Activated CD4-positive, alpha-beta T cell treated with anti-CD3 and anti-CD28 coated beads, Interleukin-2, amount 10 ng/mL, durations not matched to agents 24 days and 14 days (primary cell): ENCODE results near the gene CTNNA3. TPM values are rescaled to one million over a fixed set of nuclear protein-coding genes. Genes with fewer than 3 reads are reported as not detected.

Experiments
- DNase-seq: peaks from one replicate; pipeline ENCODE4 v3.0.0; 2022
- H3K27ac Mint-ChIP-seq: one replicate; pipeline ENCODE4 v1.8.0; 2022; ENCODE audit warnings: mild to moderate bottlenecking, mixed read lengths
- H3K27me3 Mint-ChIP-seq: one replicate; pipeline ENCODE4 v1.8.0; 2022; ENCODE audit warnings: mixed read lengths
- H3K36me3 Mint-ChIP-seq: one replicate; pipeline ENCODE4 v1.8.0; 2022; ENCODE audit warnings: low read depth, mild to moderate bottlenecking, mixed read lengths
- H3K4me1 Mint-ChIP-seq: one replicate; pipeline ENCODE4 v1.8.0; 2021; ENCODE audit warnings: mixed read lengths
- H3K4me3 Mint-ChIP-seq: one replicate; pipeline ENCODE4 v1.8.0; 2022; ENCODE audit warnings: mild to moderate bottlenecking, moderate library complexity, mixed read lengths
- H3K9me3 Mint-ChIP-seq: one replicate; pipeline ENCODE4 v1.8.0; 2021; ENCODE audit warnings: mixed read lengths
- intact Hi-C: fragments of 100-400 bp; cut with micrococcal nuclease; formaldehyde crosslinking; loops from one replicate; pipeline ENCODE4 v1.15.1; 2023
- total RNA-seq: library from RNA; stranded (reverse); gene quantifications from 2 replicates; pipeline ENCODE4 v1.2.3, GENCODE V29; 2022

CTNNA3 gene
- total RNA-seq, 1 donor from 2014 or later, result not detected

GRCh38 chr10:66187053-66187733 lies 1508.8 kb downstream of the CTNNA3 start:
- Mint-ChIP-seq H3K27ac (no peak overlapping the region), H3K4me3 (no peak overlapping the region), H3K36me3 (no peaks in the 10 kb centered on the region), H3K27me3 (no peaks in the 10 kb centered on the region), H3K9me3 (no peaks in the 10 kb centered on the region), H3K4me1 (no peaks in the 10 kb centered on the region)
- no peak for DNase-seq
- intact Hi-C loops, result no loop called here

GRCh38 chr10:66183028-66183427 lies 1513.0 kb downstream of the CTNNA3 start:
- H3K36me3 Mint-ChIP-seq, result no peaks in the 10 kb centered on the region
- intact Hi-C loops, result no loop called here
- no peak for DNase-seq

DNA sequence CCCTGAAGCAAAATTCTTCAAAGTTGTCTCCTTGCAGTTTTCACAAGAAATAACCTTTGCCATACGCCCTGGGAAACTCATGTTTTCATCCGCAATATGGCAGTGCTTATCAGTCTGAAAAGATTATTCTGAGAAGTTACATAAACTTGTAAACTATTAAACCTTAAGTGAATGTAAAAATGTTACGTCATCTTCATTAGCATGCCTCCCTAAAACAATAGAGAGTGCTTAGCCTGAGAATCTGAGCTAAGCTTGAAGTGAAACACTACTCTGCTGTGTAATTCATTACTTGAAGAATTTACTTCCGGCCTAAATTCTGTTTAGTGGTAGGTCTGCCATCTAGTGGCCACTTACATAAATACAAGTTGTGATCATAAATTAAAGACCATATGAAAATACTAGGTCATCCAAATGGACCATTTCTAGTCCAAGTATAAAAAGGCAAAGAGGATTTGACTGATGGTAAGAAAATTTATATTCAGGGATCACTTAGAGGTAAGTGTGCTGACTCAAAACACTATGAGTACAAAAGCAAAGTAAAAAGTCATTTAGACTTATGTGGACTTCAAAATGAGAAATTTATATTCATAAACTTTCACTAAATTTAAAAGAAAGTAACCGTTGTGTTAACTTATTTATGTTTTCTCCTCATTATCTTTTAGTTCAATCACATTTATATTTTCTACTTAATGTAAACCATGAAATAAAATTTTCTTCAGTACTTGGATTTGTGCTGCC lies 1515.2 kb downstream of the CTNNA3 start:
- no peaks in the 10 kb centered on the region for H3K9me3 Mint-ChIP-seq
- intact Hi-C loops, result no loop called here
- no peak overlapping the region for H3K4me3 Mint-ChIP-seq
- H3K27me3 Mint-ChIP-seq, result no peaks in the 10 kb centered on the region
- H3K4me1 Mint-ChIP-seq, result no peaks in the 10 kb centered on the region
- peak; percentile 78 for DNase-seq
- H3K27ac Mint-ChIP-seq, result no peak overlapping the region
- no peaks in the 10 kb centered on the region for H3K36me3 Mint-ChIP-seq

More at GRCh38 chr10:66183028-66183427, 1513.0 kb downstream of the CTNNA3 start:
- no peaks in the 10 kb centered on the region for H3K27me3 Mint-ChIP-seq
- H3K27ac Mint-ChIP-seq, result no peak overlapping the region
- no peaks in the 10 kb centered on the region for H3K4me1 Mint-ChIP-seq
- H3K4me3 Mint-ChIP-seq, result no peak overlapping the region
- H3K9me3 Mint-ChIP-seq, result no peaks in the 10 kb centered on the region

DNA sequence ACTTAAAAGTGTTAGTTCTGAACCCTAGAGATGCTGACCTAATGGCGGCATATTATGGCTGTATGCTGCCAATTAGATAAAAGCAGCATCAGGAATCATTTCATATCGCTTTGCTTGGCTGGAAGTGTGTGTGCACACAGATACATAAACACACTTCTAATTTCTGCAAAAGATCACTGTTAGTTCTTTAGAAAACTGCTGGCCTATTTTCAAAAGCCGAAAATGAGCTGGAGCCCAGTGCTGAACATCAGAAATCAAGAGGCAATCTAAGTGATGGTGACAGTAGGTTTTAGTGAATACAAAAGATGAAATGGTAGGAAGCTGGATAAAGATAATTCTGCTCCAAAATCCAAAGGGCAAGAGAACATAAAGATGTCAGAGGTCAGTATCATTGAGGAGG lies 1516.0 kb downstream of the CTNNA3 start:
- DNase-seq, result no peak
- Mint-ChIP-seq H3K9me3 (no peaks in the 10 kb centered on the region), H3K4me3 (no peak overlapping the region), H3K27ac (no peak overlapping the region), H3K36me3 (no peaks in the 10 kb centered on the region), H3K27me3 (no peaks in the 10 kb centered on the region), H3K4me1 (no peaks in the 10 kb centered on the region)
- intact Hi-C loops, result no loop called here

GRCh38 chr10:66176772-66177171 lies 1519.2 kb downstream of the CTNNA3 start:
- Mint-ChIP-seq H3K4me1 (no peaks in the 10 kb centered on the region), H3K36me3 (no peaks in the 10 kb centered on the region), H3K9me3 (no peaks in the 10 kb centered on the region), H3K27me3 (no peaks in the 10 kb centered on the region), H3K4me3 (no peak overlapping the region), H3K27ac (no peak overlapping the region)
- intact Hi-C loops, result no loop called here
- DNase-seq, result no peak

DNA sequence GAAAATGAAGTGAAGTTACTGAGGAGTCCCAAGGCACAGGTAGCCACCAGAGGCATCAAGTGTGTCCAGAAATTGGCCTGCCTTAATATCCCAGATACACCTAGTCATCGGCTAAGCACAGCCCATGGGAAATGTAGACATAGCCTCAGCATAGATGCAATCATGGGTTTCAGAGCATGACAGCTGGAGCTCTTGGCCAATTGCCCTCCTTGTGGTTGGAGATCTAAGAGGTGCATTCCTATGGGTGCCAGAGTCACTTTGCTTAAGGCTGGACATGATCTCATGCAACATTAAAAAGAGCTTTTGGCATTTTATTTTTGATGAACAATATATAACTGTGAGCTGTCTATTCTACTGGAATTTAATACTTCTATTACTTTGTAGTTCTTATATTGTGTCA lies 1528.2 kb downstream of the CTNNA3 start:
- no peaks in the 10 kb centered on the region for H3K9me3 Mint-ChIP-seq
- no peaks in the 10 kb centered on the region for H3K27me3 Mint-ChIP-seq
- no peak for DNase-seq
- no peaks in the 10 kb centered on the region for H3K4me1 Mint-ChIP-seq
- no peaks in the 10 kb centered on the region for H3K36me3 Mint-ChIP-seq
- H3K4me3 Mint-ChIP-seq, result no peak overlapping the region
- H3K27ac Mint-ChIP-seq, result no peak overlapping the region
- intact Hi-C loops, result no loop called here

DNA sequence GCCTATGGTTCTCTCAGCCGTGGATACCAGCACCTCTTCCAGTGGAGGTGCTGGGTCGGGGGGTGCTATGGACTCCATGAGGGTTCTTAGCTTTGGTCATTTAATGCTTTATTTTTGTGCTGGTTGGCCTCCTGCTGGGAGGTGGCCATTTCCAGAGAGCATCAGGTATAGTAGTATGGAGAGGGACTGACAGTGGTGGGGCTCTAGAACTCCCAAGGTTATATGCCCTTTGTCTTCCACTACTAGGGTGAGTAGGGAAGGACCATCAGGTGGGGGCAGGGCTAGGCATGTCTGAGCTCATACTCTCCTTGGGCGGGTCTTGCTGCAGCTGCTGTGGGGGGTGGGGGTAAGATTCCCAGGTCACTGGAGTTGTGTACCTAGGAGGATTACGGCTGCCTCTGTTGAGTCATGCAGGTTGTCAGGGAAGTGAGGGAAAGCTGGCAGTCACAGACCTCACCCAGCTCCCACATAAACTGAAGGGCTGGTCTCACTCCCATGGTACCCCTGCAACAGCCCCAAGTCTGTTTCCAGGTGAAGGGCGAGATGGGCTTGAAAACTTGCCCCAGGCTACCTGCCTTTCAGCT lies 1533.3 kb downstream of the CTNNA3 start:
- no peak overlapping the region for H3K4me3 Mint-ChIP-seq
- H3K27ac Mint-ChIP-seq, result no peak overlapping the region

DNA sequence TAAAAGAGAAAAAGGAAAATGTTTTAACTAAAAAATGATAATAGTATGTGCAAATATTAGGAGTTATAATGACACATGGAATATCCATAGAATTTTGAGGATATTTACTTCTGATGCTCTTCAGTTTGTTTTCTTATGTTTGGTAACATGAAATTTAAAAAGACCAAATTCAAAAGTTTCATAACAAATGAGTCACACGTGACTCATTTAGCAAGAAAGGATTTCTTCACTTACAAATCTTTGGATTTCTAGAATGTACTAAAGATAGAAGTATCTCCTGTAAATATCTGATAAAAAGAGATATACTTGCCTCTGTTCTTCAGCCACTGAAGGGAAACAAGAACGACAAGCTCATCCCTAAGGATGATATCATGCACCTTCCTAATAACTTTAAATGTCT lies 1544.6 kb downstream of the CTNNA3 start:
- no peak overlapping the region for H3K4me3 Mint-ChIP-seq
- no peaks in the 10 kb centered on the region for H3K9me3 Mint-ChIP-seq
- no peak for DNase-seq
- H3K27ac Mint-ChIP-seq, result no peak overlapping the region
- intact Hi-C loops, result no loop called here
- H3K27me3 Mint-ChIP-seq, result no peaks in the 10 kb centered on the region
- H3K36me3 Mint-ChIP-seq, result no peaks in the 10 kb centered on the region
- no peaks in the 10 kb centered on the region for H3K4me1 Mint-ChIP-seq

More for the DNA sequence above, 1533.3 kb downstream of the CTNNA3 start:
- no peak for DNase-seq
- intact Hi-C loops, result no loop called here
- Mint-ChIP-seq H3K27me3 (no peaks in the 10 kb centered on the region), H3K4me1 (no peaks in the 10 kb centered on the region), H3K36me3 (no peaks in the 10 kb centered on the region), H3K9me3 (no peaks in the 10 kb centered on the region)

DNA sequence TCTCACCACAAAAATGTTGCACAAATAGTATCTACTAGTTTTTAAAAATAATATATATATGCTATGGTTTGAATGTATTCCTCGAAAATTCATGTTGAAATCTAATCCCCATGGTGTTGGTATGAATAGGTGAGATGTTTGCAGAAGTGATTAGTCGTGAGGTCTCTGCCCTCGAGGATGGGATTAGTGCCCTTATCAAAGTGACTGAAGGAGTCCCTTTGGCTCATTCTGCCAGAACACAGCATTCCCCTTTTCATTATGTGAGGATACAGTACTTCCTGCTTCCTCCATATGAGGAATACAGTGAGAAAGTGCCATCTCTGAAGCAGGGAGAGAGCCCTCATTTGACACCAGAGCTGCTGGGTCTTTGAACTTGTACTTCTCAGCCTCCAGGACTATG lies 1547.7 kb downstream of the CTNNA3 start:
- Mint-ChIP-seq H3K36me3 (no peaks in the 10 kb centered on the region), H3K4me1 (no peaks in the 10 kb centered on the region), H3K27ac (no peak overlapping the region), H3K9me3 (no peaks in the 10 kb centered on the region), H3K4me3 (no peak overlapping the region), H3K27me3 (no peaks in the 10 kb centered on the region)
- no peak for DNase-seq
- intact Hi-C loops, result no loop called here

- no peaks in the 10 kb centered on the region for H3K9me3 Mint-ChIP-seq
- H3K4me1 Mint-ChIP-seq, result no peaks in the 10 kb centered on the region
- intact Hi-C loops, result no loop called here
- no peak overlapping the region for H3K27ac Mint-ChIP-seq
- DNase-seq, result no peak
- H3K36me3 Mint-ChIP-seq, result no peaks in the 10 kb centered on the region
- no peak overlapping the region for H3K4me3 Mint-ChIP-seq
- no peaks in the 10 kb centered on the region for H3K27me3 Mint-ChIP-seq
Observed at GRCh38 chr10:66144016-66144415, 1552.0 kb downstream of the CTNNA3 start.

DNA sequence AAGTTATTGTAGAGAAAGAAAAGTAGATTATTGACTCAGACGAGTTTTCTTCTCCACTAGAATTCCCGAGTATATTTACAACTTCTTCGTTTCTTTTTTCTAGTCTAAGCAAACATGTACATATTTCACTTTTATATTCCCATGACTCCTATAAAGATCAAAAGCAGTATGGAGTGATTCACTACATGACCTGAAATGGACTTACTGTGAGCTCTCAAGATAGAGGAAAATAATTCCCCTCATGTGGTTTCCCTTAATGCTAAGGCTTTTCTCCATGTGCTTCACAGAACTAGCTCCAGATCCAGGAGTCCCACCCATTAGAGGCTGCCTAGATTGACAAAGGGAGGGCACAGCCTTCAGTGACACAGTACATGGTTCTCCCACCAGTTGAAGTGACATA lies 1593.2 kb downstream of the CTNNA3 start:
- H3K4me1 Mint-ChIP-seq, result no peaks in the 10 kb centered on the region
- peaks cover 6% of the 10 kb centered on the region for H3K9me3 Mint-ChIP-seq
- no peak overlapping the region for H3K4me3 Mint-ChIP-seq
- no peak overlapping the region for H3K27ac Mint-ChIP-seq
- no peak for DNase-seq
- no peaks in the 10 kb centered on the region for H3K36me3 Mint-ChIP-seq
- intact Hi-C loops, result no loop called here
- no peaks in the 10 kb centered on the region for H3K27me3 Mint-ChIP-seq

DNA sequence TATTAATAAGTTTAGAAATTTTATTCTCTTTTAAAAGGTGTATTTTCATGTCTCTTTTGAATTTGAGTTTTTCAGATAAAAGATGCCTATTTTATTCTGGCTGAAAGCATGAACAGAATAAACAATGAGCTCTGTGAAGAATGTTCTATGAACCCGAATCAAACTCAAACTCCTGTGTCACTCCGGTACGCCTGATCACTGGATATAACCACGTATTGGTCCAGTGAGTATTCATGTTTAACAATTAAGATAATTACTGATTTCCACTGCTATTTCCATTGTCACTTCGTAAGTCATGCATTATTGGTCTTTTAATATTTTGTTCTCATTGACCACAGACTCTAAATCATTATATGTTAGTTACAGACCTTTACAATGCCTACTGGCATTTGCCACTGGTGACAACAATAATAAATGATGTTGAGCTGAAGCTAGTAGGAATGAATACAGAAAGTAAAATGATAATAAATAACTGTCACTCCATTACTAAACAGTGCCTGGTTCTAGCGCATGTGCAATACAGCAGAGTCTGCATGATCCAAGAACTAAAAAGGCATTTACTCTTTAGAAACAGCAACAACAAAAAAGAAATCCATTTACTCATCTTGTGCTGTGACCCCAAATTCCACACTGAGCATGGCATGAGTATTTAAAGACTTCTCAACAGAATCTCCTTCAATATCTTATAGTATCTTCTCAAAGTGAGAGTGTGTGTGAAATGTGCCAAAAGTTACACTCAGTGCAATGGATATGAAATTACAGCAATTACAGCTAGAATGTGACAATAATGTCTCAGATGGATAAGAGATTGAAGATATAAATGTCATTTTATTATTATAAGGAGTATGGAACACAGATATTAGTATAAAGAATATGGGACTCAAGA lies 1597.2 kb downstream of the CTNNA3 start:
- Mint-ChIP-seq H3K27ac (no peak overlapping the region), H3K4me3 (no peak overlapping the region), H3K27me3 (no peaks in the 10 kb centered on the region), H3K4me1 (no peaks in the 10 kb centered on the region), H3K36me3 (no peaks in the 10 kb centered on the region), H3K9me3 (peaks cover 6% of the 10 kb centered on the region)
- intact Hi-C loops, result no loop called here
- no peak for DNase-seq

DNA sequence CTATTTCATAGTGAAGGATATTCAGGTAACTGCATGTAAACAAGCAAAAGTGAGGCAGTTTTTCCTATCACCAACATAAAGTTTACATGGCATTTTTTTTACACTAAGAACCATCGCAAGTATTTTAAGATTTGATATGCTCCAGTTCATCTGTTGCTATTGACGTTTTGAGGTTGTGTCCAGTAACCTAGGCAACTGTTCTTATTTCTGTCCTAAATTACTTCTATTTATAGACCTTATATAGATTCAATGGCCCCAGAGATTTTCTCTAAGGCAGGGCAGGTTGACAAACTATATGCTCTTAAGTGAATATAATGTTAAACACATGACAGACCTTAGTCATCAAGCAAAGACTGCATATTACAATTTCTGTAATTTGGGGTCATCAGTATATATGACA lies 1600.4 kb downstream of the CTNNA3 start:
- no peaks in the 10 kb centered on the region for H3K27me3 Mint-ChIP-seq
- H3K9me3 Mint-ChIP-seq, result peaks cover 6% of the 10 kb centered on the region
- no peak for DNase-seq
- intact Hi-C loops, result no loop called here
- no peak overlapping the region for H3K27ac Mint-ChIP-seq
- no peaks in the 10 kb centered on the region for H3K4me1 Mint-ChIP-seq
- H3K36me3 Mint-ChIP-seq, result no peaks in the 10 kb centered on the region
- H3K4me3 Mint-ChIP-seq, result no peak overlapping the region

GRCh38 chr10:66085906-66086305 lies 1610.1 kb downstream of the CTNNA3 start:
- H3K27ac Mint-ChIP-seq, result no peak overlapping the region
- H3K4me1 Mint-ChIP-seq, result no peaks in the 10 kb centered on the region
- H3K36me3 Mint-ChIP-seq, result no peaks in the 10 kb centered on the region
- H3K9me3 Mint-ChIP-seq, result no peaks in the 10 kb centered on the region
- no peak for DNase-seq
- no peak overlapping the region for H3K4me3 Mint-ChIP-seq
- intact Hi-C loops, result no loop called here
- no peaks in the 10 kb centered on the region for H3K27me3 Mint-ChIP-seq
